HL-60 (cell line): Measurements from ENCODE around the gene EXOC6B.

Source experiments
- DNase-seq, 2 experiments: peaks; one replicate each; pipeline ENCODE4 v3.0.0-alpha.2; 2010 to 2020; ENCODE audit warnings: low read depth in 1 of 2, low spot score in 1 of 2
- H3K27ac ChIP-seq: fragments of 250-450 bp; sonication (Bioruptor Pico); replicated peaks from 2 replicates; pipeline ENCODE4 v1.5.1; 2020; ENCODE audit warnings: mild to moderate bottlenecking, moderate library complexity
- H3K27me3 ChIP-seq: fragments of 250-450 bp; sonication (Bioruptor Pico); 2 replicates; pipeline ENCODE4 v1.5.1; 2021; ENCODE audit warnings: mild to moderate bottlenecking, moderate library complexity; ENCODE audit not compliant: insufficient read depth, poor library complexity, severe bottlenecking
- H3K4me3 ChIP-seq: replicated peaks from 2 replicates; pipeline ENCODE4 v1.5.1; 2011; ENCODE audit warnings: mild to moderate bottlenecking, control low read depth, low read length; ENCODE audit not compliant: insufficient read depth
- GABPA ChIP-seq: IDR thresholded peaks from 2 replicates; pipeline ENCODE4 v1.6.1; 2012; ENCODE audit warnings: low read depth
- POLR2AphosphoS5 ChIP-seq: IDR thresholded peaks from 2 replicates; pipeline ENCODE4 v1.6.1; 2012; ENCODE audit warnings: low read depth
- SPI1 ChIP-seq: IDR thresholded peaks from 2 replicates; pipeline ENCODE4 v1.6.1; 2012; ENCODE audit warnings: low read depth, mild to moderate bottlenecking, borderline replicate concordance
- TF ChIP-seq, protein P1 (sequence below): IDR thresholded peaks from one replicate; pipeline ENCODE4 v1.5.1; 2011; ENCODE audit warnings: low read length, control low read depth, inconsistent platforms; ENCODE audit not compliant: insufficient read depth
- TF ChIP-seq, protein P2 (sequence below): IDR thresholded peaks from 2 replicates; pipeline ENCODE4 v1.6.1; 2012; ENCODE audit warnings: low read depth; ENCODE audit not compliant: insufficient replicate concordance

The EXOC6B gene

DNA sequence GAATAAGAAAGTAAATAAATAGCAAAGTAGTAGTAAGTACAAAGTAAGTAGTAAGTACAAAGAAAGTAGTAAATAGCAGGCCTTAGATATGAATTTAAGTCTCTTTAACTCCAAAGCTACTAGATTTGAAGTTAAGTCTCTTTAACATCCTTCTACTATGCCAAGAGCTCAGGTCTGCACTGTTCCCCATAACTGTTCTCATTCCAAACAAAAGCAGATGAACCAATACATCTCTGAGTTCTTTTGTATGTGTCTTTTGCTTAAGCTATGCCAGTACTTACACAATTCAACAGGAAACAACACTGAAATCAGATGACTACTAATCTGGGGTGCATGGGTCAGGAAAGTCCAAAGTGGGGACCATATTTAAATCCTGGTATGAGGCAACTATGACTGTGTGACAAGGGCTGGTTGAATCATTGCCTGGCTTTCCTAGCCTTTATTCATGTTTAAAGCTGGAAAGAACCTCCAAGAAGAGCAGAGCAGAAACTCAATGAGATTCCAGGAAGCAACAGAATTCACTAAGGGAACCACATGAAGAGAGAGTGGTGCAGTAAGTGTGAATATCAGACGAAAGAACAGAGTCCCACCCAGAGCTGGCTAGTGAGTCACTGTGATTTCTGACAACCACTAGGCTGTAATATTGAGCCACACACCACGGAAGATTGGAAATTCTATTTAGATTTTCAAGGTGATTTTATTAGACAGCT, 627.1 kb downstream of the EXOC6B start:
- H3K27ac ChIP-seq = no peak overlapping the region
- no peak for DNase-seq
- no peaks in the 10 kb centered on the region for H3K27me3 ChIP-seq
- TF ChIP-seq, protein P1, sequence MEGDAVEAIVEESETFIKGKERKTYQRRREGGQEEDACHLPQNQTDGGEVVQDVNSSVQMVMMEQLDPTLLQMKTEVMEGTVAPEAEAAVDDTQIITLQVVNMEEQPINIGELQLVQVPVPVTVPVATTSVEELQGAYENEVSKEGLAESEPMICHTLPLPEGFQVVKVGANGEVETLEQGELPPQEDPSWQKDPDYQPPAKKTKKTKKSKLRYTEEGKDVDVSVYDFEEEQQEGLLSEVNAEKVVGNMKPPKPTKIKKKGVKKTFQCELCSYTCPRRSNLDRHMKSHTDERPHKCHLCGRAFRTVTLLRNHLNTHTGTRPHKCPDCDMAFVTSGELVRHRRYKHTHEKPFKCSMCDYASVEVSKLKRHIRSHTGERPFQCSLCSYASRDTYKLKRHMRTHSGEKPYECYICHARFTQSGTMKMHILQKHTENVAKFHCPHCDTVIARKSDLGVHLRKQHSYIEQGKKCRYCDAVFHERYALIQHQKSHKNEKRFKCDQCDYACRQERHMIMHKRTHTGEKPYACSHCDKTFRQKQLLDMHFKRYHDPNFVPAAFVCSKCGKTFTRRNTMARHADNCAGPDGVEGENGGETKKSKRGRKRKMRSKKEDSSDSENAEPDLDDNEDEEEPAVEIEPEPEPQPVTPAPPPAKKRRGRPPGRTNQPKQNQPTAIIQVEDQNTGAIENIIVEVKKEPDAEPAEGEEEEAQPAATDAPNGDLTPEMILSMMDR = no peak
- TF ChIP-seq GABPA (no peak), POLR2AphosphoS5 (no peak), SPI1 (no peak)
- TF ChIP-seq, protein P2, sequence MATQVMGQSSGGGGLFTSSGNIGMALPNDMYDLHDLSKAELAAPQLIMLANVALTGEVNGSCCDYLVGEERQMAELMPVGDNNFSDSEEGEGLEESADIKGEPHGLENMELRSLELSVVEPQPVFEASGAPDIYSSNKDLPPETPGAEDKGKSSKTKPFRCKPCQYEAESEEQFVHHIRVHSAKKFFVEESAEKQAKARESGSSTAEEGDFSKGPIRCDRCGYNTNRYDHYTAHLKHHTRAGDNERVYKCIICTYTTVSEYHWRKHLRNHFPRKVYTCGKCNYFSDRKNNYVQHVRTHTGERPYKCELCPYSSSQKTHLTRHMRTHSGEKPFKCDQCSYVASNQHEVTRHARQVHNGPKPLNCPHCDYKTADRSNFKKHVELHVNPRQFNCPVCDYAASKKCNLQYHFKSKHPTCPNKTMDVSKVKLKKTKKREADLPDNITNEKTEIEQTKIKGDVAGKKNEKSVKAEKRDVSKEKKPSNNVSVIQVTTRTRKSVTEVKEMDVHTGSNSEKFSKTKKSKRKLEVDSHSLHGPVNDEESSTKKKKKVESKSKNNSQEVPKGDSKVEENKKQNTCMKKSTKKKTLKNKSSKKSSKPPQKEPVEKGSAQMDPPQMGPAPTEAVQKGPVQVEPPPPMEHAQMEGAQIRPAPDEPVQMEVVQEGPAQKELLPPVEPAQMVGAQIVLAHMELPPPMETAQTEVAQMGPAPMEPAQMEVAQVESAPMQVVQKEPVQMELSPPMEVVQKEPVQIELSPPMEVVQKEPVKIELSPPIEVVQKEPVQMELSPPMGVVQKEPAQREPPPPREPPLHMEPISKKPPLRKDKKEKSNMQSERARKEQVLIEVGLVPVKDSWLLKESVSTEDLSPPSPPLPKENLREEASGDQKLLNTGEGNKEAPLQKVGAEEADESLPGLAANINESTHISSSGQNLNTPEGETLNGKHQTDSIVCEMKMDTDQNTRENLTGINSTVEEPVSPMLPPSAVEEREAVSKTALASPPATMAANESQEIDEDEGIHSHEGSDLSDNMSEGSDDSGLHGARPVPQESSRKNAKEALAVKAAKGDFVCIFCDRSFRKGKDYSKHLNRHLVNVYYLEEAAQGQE = no peak
- H3K4me3 ChIP-seq = no peak overlapping the region

DNA sequence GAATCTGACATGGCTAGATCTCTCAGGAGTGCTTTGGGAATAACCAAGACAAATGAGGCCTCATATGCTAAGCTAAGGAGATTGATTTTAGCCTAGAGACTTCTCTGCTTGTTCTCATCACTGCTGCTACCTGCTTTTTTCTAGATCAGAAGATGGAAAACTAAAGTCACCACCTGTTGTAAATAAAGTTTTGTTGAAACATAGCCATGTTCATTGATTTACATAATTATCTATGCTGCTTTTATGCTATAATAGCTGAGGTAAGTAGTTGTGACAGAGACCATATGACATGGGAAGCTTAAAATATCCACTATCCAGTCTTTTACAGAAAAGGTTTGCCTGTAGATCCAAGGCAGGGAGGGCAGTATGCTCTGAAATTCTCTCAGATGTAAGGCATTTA, 632.1 kb downstream of the EXOC6B start:
- no peak for DNase-seq
- H3K27ac ChIP-seq = no peak overlapping the region
- no peaks in the 10 kb centered on the region for H3K27me3 ChIP-seq
- TF ChIP-seq, protein P2 = no peak
- TF ChIP-seq, protein P1 = no peak
- TF ChIP-seq SPI1 (no peak), POLR2AphosphoS5 (no peak), GABPA (no peak)
- no peak overlapping the region for H3K4me3 ChIP-seq

DNA sequence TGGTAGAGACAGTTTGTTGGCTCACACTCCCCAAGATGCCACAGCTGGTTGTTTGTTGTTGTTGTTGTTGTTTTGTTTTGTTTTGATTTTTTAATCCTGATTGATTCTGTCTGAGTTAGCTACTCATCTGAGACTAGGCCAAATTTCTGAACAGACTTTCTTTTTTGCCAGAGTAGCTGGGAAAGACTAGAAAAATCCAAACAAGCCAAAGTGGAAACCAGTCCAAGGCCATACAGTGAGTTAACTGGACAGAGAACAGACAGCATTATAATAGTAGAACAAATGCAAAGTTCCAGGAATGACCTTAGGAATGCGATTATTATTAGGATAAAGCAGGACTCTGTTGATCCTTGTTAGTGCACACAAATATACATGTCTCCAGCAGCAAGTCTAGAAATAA, 634.4 kb downstream of the EXOC6B start:
- Histone ChIP-seq H3K27me3 (no peaks in the 10 kb centered on the region), H3K27ac (no peak overlapping the region), H3K4me3 (no peak overlapping the region)
- TF ChIP-seq, protein P2 = no peak
- TF ChIP-seq, protein P1 = no peak
- TF ChIP-seq POLR2AphosphoS5 = no peak
- TF ChIP-seq GABPA = no peak
- TF ChIP-seq SPI1 = no peak
- no peak for DNase-seq
